8988T (cell line): ENCODE data around the gene CALR3.
"Not testable (repeated sequence)": the region's sequence is repeated elsewhere in the genome, so short reads cannot be mapped to it uniquely, and the experiment has no call there.

ENCODE experiments used
- DNase-seq: peaks from one replicate; pipeline ENCODE4 v3.0.0; 2011

The CALR3 gene

GRCh38 chr19:16524991-16525734 lies 29.2 kb upstream of the CALR3 start:
- DNase-seq, result no peak

GRCh38 chr19:16522559-16523377 lies 26.8 kb upstream of the CALR3 start:
- peak; percentile 18 for DNase-seq

- DNase-seq, result peak; percentile 16
Observed at GRCh38 chr19:16521715-16522289, 25.8 kb upstream of the CALR3 start.

- DNase-seq, result peak; percentile 31
Observed at GRCh38 chr19:16520986-16521624, 25.1 kb upstream of the CALR3 start.

GRCh38 chr19:16520074-16520973 lies 24.4 kb upstream of the CALR3 start:
- DNase-seq, result peak; percentile 17

GRCh38 chr19:16519230-16519687 lies 23.3 kb upstream of the CALR3 start:
- DNase-seq, result no peak

- peak; percentile 45 for DNase-seq
Observed at GRCh38 chr19:16518483-16519229, 22.7 kb upstream of the CALR3 start.

GRCh38 chr19:16518061-16518460 lies 22.1 kb upstream of the CALR3 start:
- peak; percentile 11 for DNase-seq

GRCh38 chr19:16516923-16517610 lies 21.1 kb upstream of the CALR3 start:
- DNase-seq, result peak; percentile 21

- no peak for DNase-seq
Observed at GRCh38 chr19:16516381-16516780, 20.4 kb upstream of the CALR3 start.

- no peak for DNase-seq
Observed at GRCh38 chr19:16514383-16515019, 18.5 kb upstream of the CALR3 start.

GRCh38 chr19:16512611-16513010 lies 16.6 kb upstream of the CALR3 start:
- DNase-seq, result not testable (repeated sequence)

GRCh38 chr19:16509141-16510061 lies 13.4 kb upstream of the CALR3 start:
- no peak for DNase-seq

GRCh38 chr19:16508546-16508945 lies 12.6 kb upstream of the CALR3 start:
- no peak for DNase-seq

- DNase-seq, result no peak
Observed at GRCh38 chr19:16506961-16507360, 11.0 kb upstream of the CALR3 start.

GRCh38 chr19:16506161-16506560 lies 10.2 kb upstream of the CALR3 start:
- DNase-seq, result not testable (repeated sequence)

GRCh38 chr19:16504271-16504670 lies 8.3 kb upstream of the CALR3 start:
- no peak for DNase-seq

- DNase-seq, result no peak
Observed at GRCh38 chr19:16497837-16498236, 1.9 kb upstream of the CALR3 start.

GRCh38 chr19:16497042-16497441 lies 1.1 kb upstream of the CALR3 start:
- DNase-seq, result no peak
